HepG2 (cell line): ENCODE measurements around the gene KIF1B.

Experiments used
- ATM ChIP-seq: fragments of 450-650 bp; IDR thresholded peaks from 2 replicates; pipeline ENCODE4 v1.7.1; 2017; ENCODE audit warnings: mild to moderate bottlenecking, borderline replicate concordance
- FOSL1 ChIP-seq: sonication (generic); formaldehyde crosslinking; IDR thresholded peaks from 2 replicates; pipeline ENCODE4 v1.9.0; 2021; ENCODE audit warnings: missing genetic modification reagents, borderline replicate concordance
- NAIF1 ChIP-seq: sonication (generic); formaldehyde crosslinking; IDR thresholded peaks from 2 replicates; pipeline ENCODE4 v1.5.0; 2020; ENCODE audit warnings: mild to moderate bottlenecking, missing genetic modification reagents, borderline replicate concordance
- NCOA5 ChIP-seq: sonication (generic); formaldehyde crosslinking; IDR thresholded peaks from 2 replicates; pipeline ENCODE4 v1.4.0; 2020; ENCODE audit warnings: missing genetic modification reagents
- POLR2A ChIP-seq, 2 experiments: IDR thresholded peaks; 2 replicates each; pipeline ENCODE4 v1.6.1; 2011; ENCODE audit warnings: low read depth in 2 of 2, low read length in 2 of 2, mild to moderate bottlenecking in 1 of 2, moderate library complexity in 1 of 2; ENCODE audit not compliant: insufficient read depth in 1 of 2
- RNF2 ChIP-seq: fragments of 450-650 bp; conservative IDR thresholded peaks from 2 replicates; pipeline ENCODE4 v1.6.1; 2016; ENCODE audit warnings: low read depth
- SP2 ChIP-seq: sonication (generic); formaldehyde crosslinking; IDR thresholded peaks from 2 replicates; pipeline ENCODE4 v1.5.1; 2020; ENCODE audit warnings: mild to moderate bottlenecking, missing genetic modification reagents
- ZNF343 ChIP-seq: sonication (generic); formaldehyde crosslinking; IDR thresholded peaks from 2 replicates; pipeline ENCODE4 v1.4.0; 2020; ENCODE audit warnings: mild to moderate bottlenecking, missing genetic modification reagents
- ZNF362 ChIP-seq: sonication (generic); formaldehyde crosslinking; IDR thresholded peaks from 2 replicates; pipeline ENCODE4 v1.4.0; 2020; ENCODE audit warnings: missing genetic modification reagents, mild to moderate bottlenecking, borderline replicate concordance

GRCh38 chr1:10252508-10252907 lies 42.1 kb downstream of the KIF1B start:
- TF ChIP-seq ZNF343 (CRISPR knock-in tag), result no peak
- no peak for TF ChIP-seq POLR2A (IDR thresholded peaks at IDR 0.05; ENCODE audit: insufficient read depth in 1 of 2, low read depth in 2 of 2, low read length in 2 of 2)
- no peak for TF ChIP-seq RNF2
- no peak for TF ChIP-seq ATM
- TF ChIP-seq SP2 (CRISPR knock-in tag), result no peak
- no peak for TF ChIP-seq NCOA5 (CRISPR knock-in tag)
- no peak for TF ChIP-seq ZNF362 (CRISPR knock-in tag)
- TF ChIP-seq FOSL1 (CRISPR knock-in tag), result no peak
- no peak for TF ChIP-seq NAIF1
